GM18858 (cell line): ENCODE results near the gene ADRA2C.

Experiments
- ATAC-seq: cut with Tn5 transposase; IDR thresholded peaks from one replicate; pipeline ENCODE4 v1.9.1; 2021; ENCODE audit not compliant: unreplicated experiment

ADRA2C gene

DNA sequence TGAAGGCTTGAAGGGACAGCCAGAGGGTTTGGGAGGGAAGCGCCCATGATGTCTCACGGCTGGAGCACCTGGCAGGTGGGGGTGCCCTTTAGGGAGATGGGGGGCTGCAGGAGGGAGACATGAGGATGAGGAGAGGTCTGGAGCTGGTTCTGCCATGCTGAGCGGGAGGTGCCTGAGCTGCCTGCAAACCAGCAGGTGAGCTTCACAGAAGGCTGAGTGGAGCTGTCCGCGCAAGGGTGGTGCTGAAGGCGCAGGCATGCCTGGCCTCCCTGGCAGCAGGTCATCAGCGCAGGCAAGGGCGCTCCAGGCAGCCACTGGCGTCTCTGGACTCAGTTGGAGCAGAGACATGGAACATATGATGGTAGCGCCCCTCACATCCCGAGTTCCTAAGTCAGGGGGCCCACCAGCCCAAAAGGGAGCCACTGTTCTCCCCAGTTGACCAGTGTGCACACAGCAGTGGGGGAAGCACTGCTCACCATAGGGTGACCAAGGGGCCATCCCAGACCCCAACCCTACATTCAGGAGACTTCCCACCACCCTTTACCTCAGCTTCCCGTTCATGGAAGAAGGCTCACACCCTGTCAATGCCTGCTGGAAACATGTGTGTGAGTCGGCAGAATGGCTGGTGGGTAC, 25.8 kb downstream of the ADRA2C start:
- no peak for ATAC-seq

DNA sequence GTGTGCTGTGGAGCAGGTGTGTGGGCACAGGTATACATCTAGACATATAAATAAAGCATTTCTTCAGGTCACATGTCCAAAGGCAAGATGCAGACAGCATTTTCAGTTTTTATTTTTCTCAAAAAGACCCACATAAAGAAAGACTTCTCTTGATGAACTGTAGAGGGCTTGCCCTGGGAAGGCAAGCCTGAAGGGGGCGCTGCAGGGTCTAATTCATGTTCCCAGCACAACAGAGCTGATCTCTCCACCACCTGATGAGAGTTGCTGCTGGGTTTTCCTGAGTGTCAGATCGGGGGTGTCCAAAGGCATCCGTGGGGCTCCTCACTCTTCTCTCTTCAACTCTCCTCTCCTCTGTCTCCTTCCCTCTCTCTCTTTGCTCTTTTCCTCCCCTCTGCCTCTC, 26.6 kb downstream of the ADRA2C start:
- ATAC-seq, result no peak

DNA sequence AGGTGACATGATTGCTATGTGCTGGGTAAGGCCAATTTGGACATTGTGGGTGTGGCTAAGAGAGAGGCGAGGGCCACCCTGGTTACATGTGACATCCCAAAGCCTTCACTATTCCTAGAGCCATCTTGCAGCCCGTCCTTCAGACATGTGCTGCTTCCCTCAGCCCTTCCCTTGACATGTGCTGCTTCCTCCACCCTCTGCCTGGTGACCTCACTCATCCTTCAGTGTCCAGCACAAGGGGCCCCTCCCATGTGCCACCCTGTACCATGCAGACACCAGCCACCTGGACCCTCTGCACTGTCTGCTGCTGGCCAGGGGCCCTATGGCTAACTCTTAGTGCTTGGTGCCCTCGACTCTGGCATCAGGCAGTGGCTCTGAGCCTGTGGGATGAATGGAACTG, 27.4 kb downstream of the ADRA2C start:
- ATAC-seq, result no peak

DNA sequence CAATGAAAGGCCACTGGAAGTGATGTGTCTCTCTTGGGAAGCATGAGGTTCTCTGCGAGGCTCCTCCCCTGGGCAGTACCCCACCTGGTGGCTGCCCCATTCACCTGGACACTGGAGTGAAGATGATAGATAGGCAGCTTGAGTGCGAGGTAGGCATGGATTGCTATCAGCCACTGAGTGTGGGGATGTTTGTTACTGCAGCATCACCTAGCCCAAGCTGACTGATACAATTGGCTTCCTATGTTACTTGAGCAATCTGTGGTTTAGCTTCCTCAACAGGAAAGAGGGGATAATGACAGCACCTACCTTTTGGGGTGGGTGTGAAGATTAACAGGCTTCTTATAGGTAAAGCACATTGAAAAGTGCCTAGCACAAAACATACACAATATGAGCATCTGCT, 30.8 kb downstream of the ADRA2C start:
- no peak for ATAC-seq

DNA sequence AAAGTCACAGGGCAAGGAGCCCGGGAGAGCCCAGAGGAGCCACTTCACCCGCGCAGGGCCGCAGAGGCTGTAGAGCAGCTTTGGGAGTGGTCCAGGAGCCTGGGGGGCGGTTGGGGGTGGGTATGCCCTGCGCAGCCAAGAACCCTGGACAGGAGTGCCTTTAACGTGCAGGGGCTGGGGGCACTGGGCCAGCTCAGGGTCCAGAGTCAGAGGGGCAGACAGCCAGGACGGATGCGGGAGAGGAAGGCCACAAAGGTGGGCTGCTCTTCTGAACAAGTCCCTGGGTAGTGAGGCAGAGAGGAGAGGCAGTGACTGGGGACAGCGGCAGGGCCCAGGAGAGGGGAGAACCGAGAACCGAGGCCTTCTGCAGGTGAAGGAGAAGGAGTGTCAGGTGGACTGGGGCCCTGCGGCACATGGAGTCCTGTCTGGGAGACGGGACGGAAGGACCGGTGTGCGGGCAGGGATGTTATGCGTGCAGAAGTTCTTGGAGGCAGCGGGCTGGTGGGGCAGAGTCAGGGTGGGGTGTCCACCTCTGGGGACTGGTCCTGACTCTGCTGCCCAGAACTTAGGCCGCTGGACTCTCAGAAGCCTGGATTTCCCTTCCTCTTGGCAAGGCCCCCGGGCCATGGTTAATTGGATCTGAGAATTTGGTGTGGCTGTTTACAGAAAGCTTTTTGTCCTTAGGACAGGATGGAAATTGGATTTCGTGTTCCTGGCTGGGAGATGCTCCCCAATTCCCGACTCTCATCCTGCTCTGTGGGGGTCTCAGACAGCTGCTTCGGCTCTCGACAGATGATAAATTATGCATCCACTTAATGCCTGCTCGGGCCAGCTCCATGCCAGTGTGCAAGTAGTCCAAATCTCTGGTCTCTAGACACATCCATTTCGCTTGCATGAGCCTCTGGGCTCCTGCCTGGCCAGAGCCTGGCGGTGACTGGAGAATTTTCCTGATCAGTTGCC, 31.9 kb downstream of the ADRA2C start:
- ATAC-seq, result no peak

DNA sequence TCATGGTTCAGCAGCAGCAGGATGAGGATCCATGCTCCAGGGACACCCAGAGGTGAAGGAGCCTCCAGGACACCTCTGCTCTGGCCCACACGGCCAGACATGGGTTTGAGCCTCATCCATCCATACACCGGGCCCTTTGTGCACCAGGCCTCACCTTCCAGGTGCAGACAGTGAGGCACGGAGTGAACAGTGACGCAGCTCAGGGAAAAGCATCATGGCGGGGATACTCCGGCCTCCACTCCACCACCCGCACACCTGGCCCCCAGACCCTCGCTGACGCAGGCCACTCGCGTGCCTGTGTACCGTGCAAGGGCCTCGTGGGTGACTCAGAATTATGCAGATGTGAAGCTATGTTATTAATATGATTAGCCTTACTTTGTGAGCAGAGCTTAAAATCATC, 33.3 kb downstream of the ADRA2C start:
- ATAC-seq, result no peak

DNA sequence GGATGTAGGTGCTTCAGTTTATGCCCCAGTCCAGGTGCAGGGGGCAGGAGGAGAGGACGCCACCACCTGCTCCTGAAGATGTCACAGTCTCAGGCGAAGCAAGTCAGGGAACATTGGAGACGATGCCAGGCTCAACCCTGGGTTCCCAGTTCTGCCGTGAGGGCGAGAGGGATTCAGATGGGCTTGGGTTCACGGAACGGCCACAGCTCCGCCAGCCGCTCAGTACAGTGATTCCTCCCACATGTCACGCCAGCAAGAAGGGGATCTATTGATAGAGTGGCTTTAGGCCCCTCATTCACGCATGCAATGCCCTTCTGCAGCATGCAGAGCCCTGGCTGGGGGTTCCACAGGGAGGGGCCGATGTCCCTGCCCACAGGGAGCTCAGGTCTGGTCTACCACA, 34.2 kb downstream of the ADRA2C start:
- ATAC-seq, result no peak

DNA sequence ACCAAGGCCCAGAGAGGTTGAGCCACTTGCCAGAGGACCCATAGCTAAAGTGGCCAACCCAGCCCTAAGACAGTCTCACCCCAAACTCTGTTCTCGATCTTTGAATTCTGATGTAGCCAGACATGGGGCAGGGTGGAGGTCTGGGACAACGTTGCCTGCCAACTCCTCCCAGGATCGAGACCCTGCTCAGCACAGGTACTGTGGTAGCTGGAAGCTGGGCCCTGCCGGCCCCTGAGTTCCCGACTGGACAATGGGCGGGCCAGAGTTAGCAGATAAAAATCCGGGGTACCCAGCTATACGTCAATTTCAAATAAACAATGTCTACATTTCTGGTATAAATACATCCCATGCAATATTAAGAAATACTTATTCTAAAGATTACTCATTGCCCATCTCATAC, 35.3 kb downstream of the ADRA2C start:
- ATAC-seq, result no peak

DNA sequence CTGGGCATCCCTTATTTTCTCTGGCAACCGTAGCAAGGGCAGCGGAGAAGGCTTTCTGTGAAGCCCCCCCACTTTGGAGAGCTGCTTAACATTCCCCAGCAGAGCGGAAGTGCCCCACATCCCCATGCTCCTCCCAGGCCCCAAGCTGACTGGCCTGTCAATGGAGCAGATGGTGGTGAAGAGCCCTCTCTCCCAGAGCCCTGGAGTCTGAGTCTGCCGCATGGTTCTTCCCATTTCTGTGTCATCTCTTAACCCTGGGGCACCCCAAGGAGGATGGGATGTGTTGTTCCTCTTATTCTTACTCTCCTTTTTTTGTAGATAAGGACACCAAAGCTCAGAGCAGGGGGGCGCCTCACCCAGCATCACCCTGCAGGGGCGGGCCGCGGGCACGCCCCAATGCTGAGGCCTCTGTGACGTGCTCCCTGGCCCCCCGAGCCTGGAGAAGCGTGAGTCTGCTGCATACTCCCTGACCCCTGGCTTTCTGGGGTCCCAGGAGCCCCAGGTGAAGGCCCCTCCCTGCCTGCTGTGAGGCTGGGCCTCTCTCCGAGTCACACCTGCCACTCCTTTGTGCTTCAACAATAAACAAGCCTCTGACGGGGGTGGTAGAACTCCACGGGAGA, 35.9 kb downstream of the ADRA2C start:
- no peak for ATAC-seq

DNA sequence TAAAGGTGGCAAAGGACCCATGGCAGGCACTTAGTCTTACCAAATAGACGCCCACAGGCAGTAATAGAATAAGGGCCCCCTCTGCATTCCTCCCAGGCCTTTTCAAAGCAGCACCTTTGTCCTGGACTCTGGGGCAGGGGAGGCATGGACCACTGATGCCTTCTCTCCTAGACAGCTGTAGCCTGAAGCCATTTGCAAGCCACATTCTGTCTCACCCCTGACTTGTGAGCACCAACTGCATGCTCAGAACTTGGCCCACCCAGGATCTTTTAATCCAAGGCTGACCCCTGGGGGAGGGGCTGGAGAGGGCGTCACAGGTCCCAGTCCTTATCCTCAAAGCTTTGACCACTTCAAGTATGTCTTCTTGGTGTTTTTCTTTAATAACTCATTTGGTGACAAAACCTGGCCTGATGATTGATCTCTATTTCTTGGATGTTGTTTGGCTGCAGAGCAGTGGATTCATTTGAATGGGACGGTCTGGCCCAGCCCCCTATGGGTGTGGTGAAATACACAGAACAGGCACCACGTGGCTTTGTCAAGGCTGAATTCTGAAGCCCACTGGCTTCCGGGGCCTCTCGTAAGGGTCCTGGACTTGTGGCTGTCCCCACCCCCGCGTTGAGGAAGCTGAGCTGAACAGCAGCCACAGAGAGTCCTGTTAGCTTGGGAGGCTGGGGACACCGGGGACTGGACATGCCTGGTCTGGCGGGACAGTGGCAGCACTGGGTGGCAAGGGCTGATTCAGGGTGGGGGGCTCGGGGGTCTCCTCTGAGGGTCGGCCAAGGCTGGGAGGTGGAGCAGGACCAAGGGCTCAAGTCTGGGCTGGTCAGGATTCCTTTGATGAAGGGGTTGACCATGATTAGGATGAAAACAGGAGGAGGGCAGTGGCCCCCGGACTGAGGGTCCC, 36.6 kb downstream of the ADRA2C start:
- ATAC-seq, result no peak

DNA sequence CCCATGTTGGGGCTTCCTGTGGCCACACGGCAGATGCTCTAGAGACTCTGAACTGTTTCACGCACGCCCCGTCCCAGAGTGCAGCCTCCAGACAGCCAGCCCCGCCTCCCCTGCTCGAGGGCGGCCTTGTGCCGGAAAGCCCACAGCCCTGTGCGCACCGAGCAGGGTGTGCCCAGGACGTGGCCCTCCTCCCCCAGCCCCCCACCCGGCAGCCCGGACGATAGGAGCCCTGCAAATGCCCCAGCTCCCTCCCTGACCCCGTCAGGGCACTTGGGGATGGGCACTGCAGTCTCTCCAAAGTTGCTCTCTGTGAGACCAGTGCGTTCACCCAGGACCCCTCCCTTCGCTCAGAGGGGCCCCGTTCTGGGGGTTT, 37.3 kb downstream of the ADRA2C start:
- no peak for ATAC-seq

DNA sequence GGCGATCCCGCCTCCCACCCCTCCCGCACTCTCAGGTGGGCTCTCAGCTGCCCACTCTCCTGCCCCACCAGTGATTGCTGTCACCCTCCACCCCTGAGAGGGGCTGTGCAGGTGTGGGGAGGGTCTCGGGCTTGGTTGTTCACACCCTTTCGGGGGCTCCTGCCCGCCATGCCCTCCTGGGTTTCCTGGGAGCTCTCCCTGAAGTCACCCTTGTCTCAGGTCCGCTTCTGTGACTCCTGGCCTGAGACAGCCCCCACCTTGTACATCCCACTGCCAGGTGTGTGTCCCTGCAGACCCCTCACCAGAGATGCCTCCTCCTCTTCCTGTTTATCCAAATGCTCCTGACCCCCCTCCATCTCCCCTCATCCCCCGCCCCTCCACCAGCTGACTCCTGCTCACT, 37.8 kb downstream of the ADRA2C start:
- ATAC-seq, result no peak

DNA sequence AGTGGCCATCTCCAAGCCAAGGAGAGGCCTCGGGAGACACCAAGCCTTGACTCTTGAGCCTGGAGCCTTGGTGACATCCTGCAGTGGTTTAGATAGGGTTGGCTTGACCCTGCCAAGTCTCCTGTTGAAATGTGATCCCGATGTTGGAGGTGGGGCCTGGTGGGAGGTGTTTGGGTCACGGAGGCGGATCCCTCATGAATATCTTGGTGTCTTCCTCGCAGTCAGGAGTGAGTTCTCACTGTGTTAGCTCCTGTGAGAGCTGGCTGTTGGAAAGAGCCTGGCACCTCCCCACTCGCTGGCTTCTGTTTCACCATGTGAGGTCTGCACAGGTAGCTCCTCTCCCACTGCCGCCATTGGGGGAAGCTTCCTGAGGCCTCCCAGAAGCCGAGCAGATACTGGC, 38.8 kb downstream of the ADRA2C start:
- no peak for ATAC-seq

DNA sequence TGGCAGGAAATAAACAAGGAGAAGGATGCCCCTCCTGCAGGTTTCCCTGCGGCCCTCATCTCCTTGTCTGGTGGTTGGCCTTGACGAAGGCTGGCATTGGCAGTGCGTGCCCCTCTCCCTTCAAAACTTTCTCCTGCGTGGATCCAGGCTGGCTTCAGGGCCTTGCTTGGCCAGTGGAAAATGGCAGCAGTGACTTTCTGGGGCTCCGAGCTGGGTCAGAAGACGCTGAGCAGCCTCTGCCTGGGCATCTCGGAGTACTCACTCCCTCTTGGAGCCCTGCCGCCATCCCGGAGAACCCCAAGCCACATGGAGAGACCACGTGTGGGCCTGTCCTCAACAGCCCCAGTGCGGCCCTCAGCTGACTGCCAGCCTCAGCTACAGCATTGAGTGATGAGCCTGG, 39.5 kb downstream of the ADRA2C start:
- ATAC-seq, result no peak

DNA sequence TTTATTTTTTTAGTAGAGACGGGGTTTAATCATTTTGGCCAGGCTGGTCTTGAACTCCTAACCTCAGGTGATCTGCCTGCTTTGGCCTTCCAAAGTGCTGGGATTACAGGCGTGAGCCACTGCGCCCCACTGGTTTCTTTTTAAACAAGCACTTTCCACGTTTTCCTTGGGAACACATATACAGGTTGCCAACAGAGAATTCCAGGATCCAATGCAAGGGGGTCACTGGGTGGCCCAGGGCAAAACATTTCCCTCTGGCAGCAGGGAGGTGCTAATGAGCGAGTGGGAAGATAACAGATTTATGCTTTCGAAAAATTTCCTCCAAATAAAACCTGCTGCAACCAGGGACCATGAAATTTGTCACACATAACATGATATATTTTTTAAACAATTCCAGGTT, 41.1 kb downstream of the ADRA2C start:
- ATAC-seq, result no peak

DNA sequence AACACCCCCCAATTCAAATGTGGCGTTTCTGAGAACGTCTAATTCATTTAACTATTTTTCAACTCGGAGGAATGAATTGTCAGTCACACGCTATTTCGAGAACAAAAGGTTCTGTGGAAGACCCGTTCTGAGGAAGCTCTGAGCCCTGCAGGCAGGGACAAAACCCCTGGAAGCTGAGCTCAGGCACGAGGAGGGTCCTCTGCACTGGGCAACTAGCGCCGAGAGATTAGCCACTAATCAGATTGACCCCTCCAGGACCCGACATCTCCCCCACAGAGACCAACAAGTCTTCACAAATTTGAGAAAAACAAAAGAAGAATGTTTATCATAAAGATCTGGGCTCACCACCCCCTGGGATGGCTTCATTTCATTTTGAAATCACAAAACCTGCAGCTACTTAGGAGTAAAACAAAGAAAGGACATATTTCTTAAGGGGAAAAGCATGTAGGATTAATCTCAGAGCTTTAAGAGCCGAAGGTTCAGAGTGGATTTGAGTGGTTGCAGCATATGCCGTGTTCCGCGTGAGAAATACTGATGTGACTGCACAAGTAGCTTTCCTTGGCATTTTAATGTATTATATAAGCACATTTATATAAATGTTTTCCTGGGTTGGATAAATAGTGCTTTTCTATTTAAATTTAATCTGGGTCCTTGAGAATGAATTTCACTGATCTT, 41.8 kb downstream of the ADRA2C start:
- no peak for ATAC-seq

DNA sequence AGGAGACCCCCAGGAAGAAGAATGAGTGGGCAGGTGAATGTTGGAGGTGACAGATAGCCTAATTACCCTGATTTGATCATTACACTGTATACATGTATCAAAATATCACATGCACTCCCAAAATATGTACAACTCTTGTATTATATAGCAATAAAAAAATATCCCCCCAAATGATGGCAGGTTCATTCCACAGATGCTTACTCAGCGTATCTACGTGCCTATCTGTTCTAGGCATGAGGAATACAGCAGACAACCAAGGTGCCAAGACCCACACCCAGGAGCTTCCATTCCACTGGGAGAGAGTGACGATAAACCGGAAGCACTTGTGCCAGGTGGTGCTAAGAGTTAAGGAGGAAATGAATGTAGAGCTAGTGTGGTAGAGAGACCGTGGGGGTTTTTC, 42.4 kb downstream of the ADRA2C start:
- ATAC-seq, result no peak

DNA sequence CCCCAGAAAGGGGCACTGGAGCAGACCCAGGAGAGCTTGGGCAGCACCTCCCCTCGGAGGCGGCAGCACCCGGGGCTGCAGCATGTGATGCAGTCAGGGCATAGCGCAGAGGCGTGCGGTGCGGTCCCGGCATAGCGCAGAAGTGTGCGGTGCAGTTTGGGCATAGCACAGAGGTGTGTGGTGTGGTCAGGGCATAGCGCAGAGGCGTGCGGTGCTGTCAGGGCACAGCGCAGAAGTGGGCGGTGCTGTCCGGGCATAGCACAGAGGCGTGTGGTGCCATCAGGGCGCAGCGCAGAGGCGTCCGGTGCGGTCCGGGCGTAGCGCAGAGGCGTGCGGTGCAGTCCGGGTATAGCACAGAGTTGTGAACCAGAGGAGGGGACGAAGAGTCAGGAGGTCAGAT, 42.8 kb downstream of the ADRA2C start:
- ATAC-seq, result no peak

DNA sequence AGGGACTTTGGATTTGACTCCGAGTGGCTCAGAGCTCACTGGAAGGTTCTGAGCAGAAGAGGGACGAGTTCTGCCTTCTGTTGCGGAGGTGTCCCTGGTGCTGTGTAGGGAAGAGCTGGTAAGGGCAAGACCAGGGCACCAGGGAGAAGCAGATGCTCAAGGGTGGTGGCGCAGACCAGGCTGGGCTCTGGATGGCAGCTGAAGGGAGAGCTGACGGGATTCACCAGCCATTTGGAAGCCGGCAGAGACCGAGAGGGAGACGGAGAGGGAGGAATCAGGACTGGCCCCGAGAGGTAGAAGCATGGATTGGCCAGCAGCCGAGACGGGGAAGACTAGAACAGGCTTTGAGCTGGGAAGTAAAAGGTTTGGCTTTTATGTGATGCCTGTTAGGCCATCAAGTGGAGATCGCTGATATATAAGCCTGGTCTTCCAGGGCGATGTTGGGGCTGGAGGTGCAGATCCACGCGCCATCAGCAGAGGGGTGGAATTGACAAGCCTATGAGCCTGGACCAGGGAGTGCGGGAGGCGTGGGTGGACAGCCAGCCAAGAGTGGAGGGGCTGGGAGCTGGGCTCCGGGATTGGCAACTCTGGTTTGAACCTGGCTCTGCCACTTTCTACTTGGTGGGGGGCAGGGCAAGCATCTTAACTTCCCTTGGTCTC, 43.4 kb downstream of the ADRA2C start:
- ATAC-seq, result no peak

DNA sequence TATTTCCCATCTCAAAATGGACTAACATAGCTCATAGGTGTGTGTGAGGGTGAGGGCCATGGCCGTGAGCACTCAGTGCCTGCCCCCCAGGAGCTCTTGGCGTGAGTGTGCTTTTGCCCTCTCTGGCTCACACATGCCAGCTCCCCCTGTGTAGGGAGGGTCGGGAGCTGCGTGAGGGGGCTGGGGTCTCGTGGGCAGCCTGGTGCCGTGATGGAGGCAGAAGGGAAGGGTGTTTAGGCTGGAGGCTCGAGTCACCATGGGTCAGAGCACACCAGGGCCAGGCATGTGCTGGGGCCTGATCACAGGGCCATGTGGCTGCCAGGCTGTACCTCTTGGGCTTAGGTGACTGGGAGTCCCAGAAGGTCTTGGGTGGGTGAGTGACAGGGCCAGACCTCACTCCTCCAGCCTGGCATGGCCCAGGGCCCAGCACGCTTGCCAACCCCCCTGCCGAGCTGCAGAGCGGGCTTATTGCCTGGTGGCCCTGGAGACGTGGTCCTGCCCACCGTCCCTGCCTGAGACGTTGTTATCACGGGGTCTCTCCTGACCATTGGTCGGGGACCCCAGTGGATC, 44.0 kb downstream of the ADRA2C start:
- ATAC-seq, result no peak
